ENCODE results near the gene KRT3.

GRCh38 chr12:52833922-52834726 lies 38.2 kb upstream of the KRT3 start, which contains the start of gene KRT79:
- TF ChIP-seq POLR2A (IDR thresholded peaks at IDR 0.05; ENCODE audit: low read depth, low read length) (no peak), POLR2AphosphoS5 (IDR thresholded peaks at IDR 0.05; ENCODE audit: low read depth, low read length) (no peak), TAF1 (IDR thresholded peaks at IDR 0.05; ENCODE audit: borderline replicate concordance, low read depth, low read length) (no peak)
